Dendritic cell treated with granulocyte-macrophage colony-stimulating factor and Interleukin-4, amounts not matched to agents 40 ng/mL and 50 ng/mL, for 4 days (primary cell): ENCODE data around the gene SLC6A18.
"Not testable (repeated sequence)": the region's sequence is repeated elsewhere in the genome, so short reads cannot be mapped to it uniquely, and the experiment has no call there.

Experiments used
- H3K27ac Mint-ChIP-seq: one replicate; pipeline ENCODE4 v1.8.0; 2022; ENCODE audit warnings: mild to moderate bottlenecking, mixed read lengths
- H3K27me3 Mint-ChIP-seq: one replicate; pipeline ENCODE4 v1.8.0; 2022; ENCODE audit warnings: mild to moderate bottlenecking, mixed read lengths
- H3K36me3 Mint-ChIP-seq: one replicate; pipeline ENCODE4 v1.8.0; 2022; ENCODE audit warnings: low read depth, mixed read lengths
- H3K4me1 Mint-ChIP-seq: one replicate; pipeline ENCODE4 v1.8.0; 2022; ENCODE audit warnings: low read depth, mixed read lengths
- H3K4me3 Mint-ChIP-seq: one replicate; pipeline ENCODE4 v1.8.0; 2022; ENCODE audit warnings: mild to moderate bottlenecking, moderate library complexity, mixed read lengths
- H3K9me3 Mint-ChIP-seq: one replicate; pipeline ENCODE4 v1.8.0; 2022; ENCODE audit warnings: mixed read lengths
- intact Hi-C: fragments of 100-400 bp; cut with micrococcal nuclease; formaldehyde crosslinking; loops from one replicate; pipeline ENCODE4 v1.15.0; 2022

SLC6A18 gene

GRCh38 chr5:1222147-1222546, 3.0 kb upstream of the SLC6A18 start:
- H3K36me3 Mint-ChIP-seq, result no peaks in the 10 kb centered on the region
- H3K27me3 Mint-ChIP-seq, result peaks cover 4% of the 10 kb centered on the region
- H3K9me3 Mint-ChIP-seq, result no peaks in the 10 kb centered on the region
- intact Hi-C loops, result no loop called here
- H3K4me3 Mint-ChIP-seq, result no peak overlapping the region
- H3K4me1 Mint-ChIP-seq, result no peaks in the 10 kb centered on the region
- no peak overlapping the region for H3K27ac Mint-ChIP-seq

GRCh38 chr5:1222621-1223277, 2.4 kb upstream of the SLC6A18 start:
- no peak overlapping the region for H3K4me3 Mint-ChIP-seq
- peaks cover 6% of the 10 kb centered on the region for H3K27me3 Mint-ChIP-seq
- intact Hi-C loops, result no loop called here
- no peaks in the 10 kb centered on the region for H3K9me3 Mint-ChIP-seq
- no peaks in the 10 kb centered on the region for H3K4me1 Mint-ChIP-seq
- H3K36me3 Mint-ChIP-seq, result no peaks in the 10 kb centered on the region
- no peak overlapping the region for H3K27ac Mint-ChIP-seq

GRCh38 chr5:1223278-1223670, 1.9 kb upstream of the SLC6A18 start:
- no peaks in the 10 kb centered on the region for H3K36me3 Mint-ChIP-seq
- no peak overlapping the region for H3K27ac Mint-ChIP-seq
- no peaks in the 10 kb centered on the region for H3K9me3 Mint-ChIP-seq
- H3K4me3 Mint-ChIP-seq, result no peak overlapping the region
- H3K27me3 Mint-ChIP-seq, result peaks cover 11% of the 10 kb centered on the region
- intact Hi-C loops, result no loop called here
- no peaks in the 10 kb centered on the region for H3K4me1 Mint-ChIP-seq

GRCh38 chr5:1224631-1225030, 550 bp upstream of the SLC6A18 start:
- intact Hi-C loops, result no loop called here
- Mint-ChIP-seq H3K27ac (no peak overlapping the region), H3K36me3 (no peaks in the 10 kb centered on the region), H3K9me3 (no peaks in the 10 kb centered on the region), H3K4me1 (no peaks in the 10 kb centered on the region), H3K27me3 (peaks cover 14% of the 10 kb centered on the region), H3K4me3 (no peak overlapping the region)

GRCh38 chr5:1226231-1226630, 1.1 kb downstream of the SLC6A18 start:
- peaks cover 14% of the 10 kb centered on the region for H3K27me3 Mint-ChIP-seq
- intact Hi-C loops, result no loop called here

GRCh38 chr5:1226839-1227581, 1.8 kb downstream of the SLC6A18 start:
- intact Hi-C loops, result no loop called here
- Mint-ChIP-seq H3K27ac (no peak overlapping the region), H3K4me1 (no peaks in the 10 kb centered on the region), H3K27me3 (peaks cover 14% of the 10 kb centered on the region), H3K4me3 (no peak overlapping the region), H3K9me3 (no peaks in the 10 kb centered on the region), H3K36me3 (no peaks in the 10 kb centered on the region)

More at GRCh38 chr5:1226231-1226630, 1.1 kb downstream of the SLC6A18 start:
- H3K9me3 Mint-ChIP-seq, result no peaks in the 10 kb centered on the region
- no peak overlapping the region for H3K4me3 Mint-ChIP-seq
- H3K27ac Mint-ChIP-seq, result no peak overlapping the region
- no peaks in the 10 kb centered on the region for H3K4me1 Mint-ChIP-seq
- no peaks in the 10 kb centered on the region for H3K36me3 Mint-ChIP-seq

- H3K27ac Mint-ChIP-seq, result no peak overlapping the region
Measured at GRCh38 chr5:1227667-1228066, 2.5 kb downstream of the SLC6A18 start.

DNA sequence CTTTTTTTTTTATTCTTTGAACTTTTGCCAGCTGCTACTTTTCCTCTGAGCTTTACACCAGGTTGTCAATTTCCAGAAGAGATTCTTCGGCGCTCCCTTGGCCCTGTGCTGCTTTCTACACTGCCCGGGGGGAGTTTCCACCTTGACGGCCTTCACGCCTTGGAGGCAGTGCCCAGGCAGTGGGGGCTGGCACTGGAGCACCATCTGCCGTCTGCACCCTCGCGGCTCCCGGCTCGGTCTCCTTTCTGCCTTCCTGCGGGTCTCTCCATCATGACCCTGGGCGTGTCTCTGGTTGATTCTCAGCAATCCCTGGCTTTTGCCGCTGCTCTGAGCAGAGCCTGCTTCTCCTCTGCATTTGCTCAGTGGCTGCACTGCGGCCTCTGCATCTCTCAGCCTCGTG, 2.9 kb downstream of the SLC6A18 start:
- intact Hi-C loops, result no loop called here
- H3K36me3 Mint-ChIP-seq, result no peaks in the 10 kb centered on the region
- H3K27me3 Mint-ChIP-seq, result peaks cover 14% of the 10 kb centered on the region
- H3K4me3 Mint-ChIP-seq, result no peak overlapping the region
- H3K4me1 Mint-ChIP-seq, result no peaks in the 10 kb centered on the region
- H3K9me3 Mint-ChIP-seq, result no peaks in the 10 kb centered on the region
- no peak overlapping the region for H3K27ac Mint-ChIP-seq

More at GRCh38 chr5:1227667-1228066, 2.5 kb downstream of the SLC6A18 start:
- Mint-ChIP-seq H3K4me1 (no peaks in the 10 kb centered on the region), H3K27me3 (peaks cover 14% of the 10 kb centered on the region), H3K9me3 (no peaks in the 10 kb centered on the region), H3K4me3 (no peak overlapping the region), H3K36me3 (no peaks in the 10 kb centered on the region)
- intact Hi-C loops, result no loop called here

DNA sequence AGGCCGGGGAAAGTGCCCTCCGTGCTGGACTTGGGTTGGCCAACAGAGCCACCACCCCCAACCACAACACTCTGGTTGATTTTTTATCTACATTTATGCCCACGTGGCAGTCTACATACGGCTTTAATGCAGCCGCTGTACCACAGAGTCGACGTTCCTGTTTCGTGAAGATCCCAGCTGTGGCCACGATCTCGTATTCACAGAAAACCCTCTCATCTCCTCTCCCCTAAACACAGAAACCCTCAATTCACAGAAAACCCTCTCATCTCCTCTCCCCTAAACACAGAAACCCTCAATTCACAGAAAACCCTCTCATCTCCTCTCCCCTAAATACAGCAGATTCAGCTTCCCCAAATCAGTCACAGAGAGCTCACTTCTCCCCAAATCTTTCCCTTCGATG, 3.8 kb downstream of the SLC6A18 start:
- not testable (repeated sequence) for H3K4me3 Mint-ChIP-seq, H3K36me3 Mint-ChIP-seq

DNA sequence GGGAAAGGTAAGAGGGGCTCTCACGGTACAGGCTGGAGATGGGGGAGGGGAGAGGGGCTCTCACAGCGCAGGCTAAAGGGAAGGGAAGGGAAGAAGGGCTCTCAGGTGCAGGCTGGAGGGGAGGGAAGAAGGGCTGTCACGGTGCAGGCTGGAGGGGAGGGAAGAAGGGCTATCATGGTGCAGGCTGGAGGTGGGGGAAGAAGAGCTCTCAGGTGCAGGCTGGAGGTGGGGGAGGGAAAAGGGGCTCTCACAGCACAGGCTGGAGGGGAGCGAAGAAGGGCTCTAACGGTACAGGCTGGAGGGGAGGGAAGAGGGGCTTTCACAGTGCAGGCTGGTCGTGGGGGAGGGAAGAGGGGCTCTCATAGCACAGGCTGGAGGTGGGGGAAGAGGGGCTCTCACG, 4.6 kb downstream of the SLC6A18 start:
- Mint-ChIP-seq H3K27ac (no peak overlapping the region), H3K9me3 (no peaks in the 10 kb centered on the region), H3K27me3 (peaks cover 14% of the 10 kb centered on the region), H3K36me3 (no peaks in the 10 kb centered on the region), H3K4me3 (no peak overlapping the region), H3K4me1 (no peaks in the 10 kb centered on the region)
- intact Hi-C loops, result no loop called here

More for the DNA sequence above, 3.8 kb downstream of the SLC6A18 start:
- H3K4me1 Mint-ChIP-seq, H3K27ac Mint-ChIP-seq, intact Hi-C loops, H3K9me3 Mint-ChIP-seq: not testable (repeated sequence)
- peaks cover 14% of the 10 kb centered on the region for H3K27me3 Mint-ChIP-seq

- Mint-ChIP-seq H3K4me3 (no peak overlapping the region), H3K27me3 (peaks cover 14% of the 10 kb centered on the region), H3K36me3 (no peaks in the 10 kb centered on the region), H3K9me3 (peaks cover 6% of the 10 kb centered on the region), H3K4me1 (no peaks in the 10 kb centered on the region), H3K27ac (no peak overlapping the region)
- intact Hi-C loops, result no loop called here
Measured at GRCh38 chr5:1230551-1230950, 5.4 kb downstream of the SLC6A18 start.

GRCh38 chr5:1231354-1231905, 6.2 kb downstream of the SLC6A18 start:
- Mint-ChIP-seq H3K36me3 (no peaks in the 10 kb centered on the region), H3K27ac (no peak overlapping the region), H3K4me3 (no peak overlapping the region), H3K9me3 (peaks cover 15% of the 10 kb centered on the region), H3K4me1 (no peaks in the 10 kb centered on the region), H3K27me3 (peaks cover 16% of the 10 kb centered on the region)
- intact Hi-C loops, result no loop called here

GRCh38 chr5:1232780-1233179, 7.6 kb downstream of the SLC6A18 start:
- intact Hi-C loops, result no loop called here
- peaks cover 15% of the 10 kb centered on the region for H3K9me3 Mint-ChIP-seq
- H3K27ac Mint-ChIP-seq, result no peak overlapping the region
- no peak overlapping the region for H3K4me3 Mint-ChIP-seq
- H3K27me3 Mint-ChIP-seq, result peaks cover 10% of the 10 kb centered on the region
- H3K36me3 Mint-ChIP-seq, result no peaks in the 10 kb centered on the region
- H3K4me1 Mint-ChIP-seq, result no peaks in the 10 kb centered on the region

- Mint-ChIP-seq H3K9me3 (peaks cover 15% of the 10 kb centered on the region), H3K27me3 (peaks cover 2% of the 10 kb centered on the region), H3K4me1 (no peaks in the 10 kb centered on the region), H3K4me3 (no peak overlapping the region), H3K36me3 (no peaks in the 10 kb centered on the region), H3K27ac (no peak overlapping the region)
- intact Hi-C loops, result no loop called here
Measured at GRCh38 chr5:1235379-1235778, 10.2 kb downstream of the SLC6A18 start.
